NCI-H526 (cell line): ENCODE data around the gene CGREF1.
"Not testable (repeated sequence)": the region's sequence is repeated elsewhere in the genome, so short reads cannot be mapped to it uniquely, and the experiment has no call there.

Source experiments
- DNase-seq, 2 experiments: peaks; one replicate each; lab custom pipeline; 2025; lab: John Stamatoyannopoulos, UW

The CGREF1 gene

DNA sequence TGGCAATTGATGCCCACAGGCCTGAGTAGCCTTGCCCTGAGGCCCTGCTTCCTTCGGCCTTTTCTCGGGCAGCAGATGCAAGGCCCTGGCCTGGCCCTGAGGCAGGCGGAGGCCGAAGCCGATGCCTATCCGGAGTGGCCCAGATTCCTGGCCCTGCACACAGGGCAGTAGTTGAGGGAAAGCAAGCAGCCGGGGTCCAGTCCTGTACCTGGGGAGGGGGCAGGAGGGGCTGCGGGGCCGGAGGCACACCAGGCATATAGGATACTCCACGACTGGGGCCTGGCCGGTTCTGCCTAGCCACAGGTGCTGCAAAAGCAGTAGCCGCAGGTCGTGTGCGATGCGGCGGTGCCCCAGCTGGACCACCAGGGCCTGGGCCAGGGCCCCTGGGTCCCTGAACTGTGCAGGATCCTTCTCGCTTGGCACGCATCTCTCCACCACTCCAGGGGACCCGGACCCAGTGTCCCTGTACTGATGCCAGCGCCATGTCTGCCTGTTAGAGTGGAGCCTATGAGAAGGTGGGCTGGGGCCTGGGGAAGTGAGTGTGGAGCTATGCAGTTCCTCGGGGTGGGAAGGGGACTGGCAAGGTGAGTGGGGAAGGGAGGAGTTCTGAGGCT is 18.5 kb upstream of the CGREF1 start:
- DNase-seq: no peak

- no peak for DNase-seq
These were observed 17.8 kb upstream of the CGREF1 start for GRCh38 chr2:27136751-27137150.

DNA sequence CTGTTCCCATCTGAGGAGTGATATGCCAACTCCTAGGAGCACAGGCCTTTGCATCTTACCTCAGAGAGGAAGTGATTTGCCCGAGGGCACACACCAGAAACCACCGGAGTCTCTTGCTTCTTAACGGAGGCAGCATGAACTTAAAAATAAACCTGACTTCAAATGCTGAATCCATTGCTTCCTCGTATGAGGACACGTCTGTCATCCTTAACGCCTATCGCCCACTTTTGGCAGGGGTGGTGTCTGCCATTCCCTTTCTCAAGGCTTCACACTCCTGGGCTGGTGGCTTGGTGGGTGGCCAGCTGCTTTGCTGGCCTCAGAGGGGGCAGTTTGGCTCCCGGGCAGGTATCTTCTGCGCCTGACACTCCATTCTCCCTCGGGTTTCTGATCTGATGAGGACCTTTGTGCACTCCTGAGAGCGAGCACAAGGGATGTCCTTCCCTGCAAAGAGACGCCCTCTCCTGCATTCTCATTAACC is 16.6 kb upstream of the CGREF1 start:
- DNase-seq: no peak

DNA sequence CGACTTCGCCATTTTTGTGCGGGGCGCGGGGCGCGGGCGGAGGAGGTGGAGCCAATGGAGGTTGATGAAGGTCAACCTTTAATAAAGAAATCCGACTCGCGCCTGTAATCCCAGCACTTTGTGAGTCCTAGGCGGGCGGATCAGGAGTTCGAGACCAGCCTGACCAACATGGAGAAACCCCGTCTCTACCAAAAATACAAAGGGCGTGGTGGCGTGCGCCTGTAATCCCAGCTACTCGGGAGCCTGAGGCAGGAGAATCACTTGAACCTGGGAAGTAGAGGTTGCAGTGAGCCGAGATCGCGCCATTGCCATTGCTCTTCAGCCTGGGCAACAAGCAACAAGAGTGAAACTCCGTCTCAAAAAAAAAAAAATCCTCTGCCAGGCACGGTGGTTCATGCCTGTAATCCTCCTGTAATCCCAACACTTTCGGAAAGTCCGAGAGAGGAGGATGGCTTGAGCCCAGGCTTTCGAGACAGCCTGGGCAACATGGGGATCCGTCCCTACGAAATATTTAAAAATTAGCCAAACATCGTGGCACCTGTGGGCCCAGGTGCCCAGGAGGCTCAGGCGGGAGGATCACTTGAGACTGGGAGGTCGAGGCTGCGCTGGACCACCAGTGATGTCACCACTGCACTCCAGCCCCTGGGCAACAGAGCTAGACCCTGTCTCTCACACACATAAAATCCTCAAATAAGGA is 16.0 kb upstream of the CGREF1 start:
- DNase-seq: no peak

DNA sequence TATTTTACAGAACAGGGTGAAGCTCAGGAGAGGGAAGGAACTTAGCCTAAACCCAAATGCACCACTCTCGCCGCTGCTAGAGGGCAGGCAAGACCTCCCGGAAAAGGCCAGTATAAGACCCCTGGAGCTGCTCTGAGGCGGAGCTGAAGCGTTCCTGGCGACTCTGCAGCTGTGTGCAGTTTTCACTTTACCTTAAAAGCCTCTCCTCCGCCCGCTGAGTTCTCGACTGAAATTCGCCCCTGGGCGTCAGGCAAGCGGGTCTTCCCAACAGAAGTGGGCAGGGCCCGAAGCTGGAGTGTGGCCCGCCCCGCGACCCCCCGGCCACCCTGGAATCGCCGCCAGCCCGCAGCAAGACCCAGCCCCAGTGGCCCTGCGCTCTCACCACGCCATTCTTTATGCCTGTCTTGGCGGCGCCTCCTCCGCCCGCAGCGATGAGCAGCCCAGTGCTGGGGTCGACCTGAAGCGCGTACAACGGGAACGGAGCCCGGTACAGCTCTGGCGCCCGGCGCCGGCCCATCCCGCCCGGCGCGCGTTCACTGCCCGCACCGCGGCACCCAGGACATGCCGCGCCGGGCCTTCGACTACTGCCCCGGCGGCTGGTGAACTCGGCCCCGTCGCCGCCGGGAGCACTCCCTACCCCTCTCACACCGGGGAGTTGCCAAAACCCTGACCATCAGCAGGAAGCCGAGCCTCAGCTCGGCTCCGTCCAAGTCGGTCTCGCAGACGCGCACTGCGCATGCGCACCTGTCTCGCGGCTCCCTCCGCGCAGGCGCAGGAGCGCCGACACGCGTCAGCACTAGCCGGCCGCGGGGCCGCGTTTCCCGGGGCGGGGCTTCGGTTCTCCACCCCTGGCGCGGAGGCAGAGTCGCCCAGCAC is 15.2 kb upstream of the CGREF1 start, which contains the start of gene PREB:
TSS of gene PREB (minus strand) at position 732 of the 876 bp plus-strand sequence. CDS start at position 517, 215 bp downstream.
- DNase-seq: peak; percentile 84 to 97

- DNase-seq: no peak
These were observed 14.4 kb upstream of the CGREF1 start for GRCh38 chr2:27133195-27133875.

DNA sequence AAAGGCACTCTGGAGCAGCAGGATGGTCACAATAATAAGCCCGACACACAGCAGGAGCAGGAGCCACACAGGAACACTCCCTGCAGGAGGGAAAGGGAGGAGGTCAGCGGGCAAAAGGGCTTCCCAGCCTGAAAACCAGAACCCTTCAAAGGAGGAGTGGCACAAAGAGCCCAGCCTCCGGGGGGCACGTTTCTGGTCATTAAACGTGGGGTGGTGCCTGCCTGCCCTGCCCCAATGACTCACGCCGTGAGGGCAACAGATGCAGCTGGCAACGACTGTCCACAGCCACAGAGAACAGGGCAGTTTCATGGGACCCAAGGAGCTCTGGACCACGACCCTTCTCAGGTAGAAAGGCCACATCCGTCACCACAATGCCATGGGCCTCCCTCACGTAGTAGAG is 12.5 kb upstream of the CGREF1 start:
- no peak for DNase-seq

DNA sequence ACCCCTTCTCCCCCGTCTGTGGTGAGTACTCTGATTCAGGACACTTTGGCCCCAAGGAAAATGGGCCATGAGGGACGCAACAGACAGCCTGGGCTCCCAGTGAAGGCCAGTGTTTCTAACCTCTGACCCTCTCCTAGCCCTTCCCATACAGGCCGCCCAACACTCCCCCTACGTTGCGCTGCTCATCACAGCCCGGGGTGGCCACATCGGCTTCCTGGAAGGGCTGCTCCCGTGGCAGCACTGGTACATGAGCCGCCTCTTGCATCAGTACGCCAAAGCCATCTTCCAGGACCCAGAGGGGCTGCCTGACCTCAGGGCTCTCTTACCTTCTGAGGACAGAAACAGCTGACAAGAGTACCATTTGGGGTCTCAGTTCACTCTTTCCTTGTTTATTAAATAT is 11.5 kb upstream of the CGREF1 start:
- no peak for DNase-seq

- no peak for DNase-seq
These were observed 10.0 kb upstream of the CGREF1 start for GRCh38 chr2:27128668-27129571.

DNA sequence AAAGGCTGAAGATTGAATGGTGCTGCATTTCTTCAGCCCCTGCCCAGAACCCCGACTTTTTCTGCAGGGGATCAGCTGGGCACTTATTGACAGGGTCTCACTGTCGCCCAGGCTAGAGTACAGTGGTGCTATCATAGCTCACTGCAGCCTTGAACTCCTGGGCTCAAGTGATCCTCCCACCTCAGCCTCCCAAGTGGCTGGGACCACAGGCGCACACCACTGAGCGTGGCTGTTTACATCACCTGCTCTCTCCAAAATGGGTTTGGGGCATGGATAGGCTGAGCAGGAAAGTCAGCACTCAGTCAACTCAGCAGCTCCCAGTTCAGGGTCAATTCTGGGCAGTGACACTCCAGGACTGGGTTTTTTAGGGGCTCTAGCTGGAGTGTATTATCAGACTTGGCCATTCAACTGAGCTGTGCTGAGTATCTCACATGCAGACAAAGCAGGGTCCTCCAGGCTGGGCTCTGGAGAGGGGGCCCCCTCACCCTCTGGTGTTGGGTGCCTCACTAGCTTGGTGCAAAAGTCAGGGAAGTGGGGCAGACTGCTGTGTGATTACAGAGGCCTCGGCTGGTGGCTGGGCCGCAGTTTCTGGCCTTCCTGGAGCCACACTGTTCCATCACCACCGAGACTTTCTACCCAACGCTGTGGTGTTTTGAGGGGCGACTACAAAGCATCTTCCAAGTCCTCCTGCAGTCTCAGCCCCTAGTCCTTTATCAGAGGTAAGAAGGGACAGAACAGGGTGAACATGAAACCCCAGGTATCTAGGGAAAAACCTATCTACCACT is 9.1 kb upstream of the CGREF1 start:
- no peak for DNase-seq

DNA sequence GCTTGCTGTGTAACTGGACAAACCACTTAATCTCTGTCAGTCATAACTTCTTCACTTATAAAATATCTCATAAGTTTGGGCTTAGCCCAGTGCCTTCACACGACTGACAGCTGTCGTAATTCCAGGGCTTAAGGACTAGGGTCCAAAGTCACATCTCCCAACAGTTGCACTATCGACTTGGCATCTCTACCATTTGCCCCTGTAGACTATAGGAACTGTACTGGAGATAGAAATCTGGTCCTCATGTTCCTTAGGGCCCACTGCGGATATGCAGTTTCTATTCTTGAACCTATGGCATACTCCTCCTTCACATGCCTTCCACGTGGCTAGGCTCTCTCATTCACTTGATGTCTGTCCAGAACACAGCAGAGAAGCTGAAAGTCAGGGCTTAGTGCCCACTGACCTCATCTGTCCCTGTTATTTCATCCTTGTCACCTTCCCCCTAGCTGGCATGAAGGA is 7.4 kb upstream of the CGREF1 start:
- DNase-seq: no peak

- DNase-seq: no peak
These were observed 6.2 kb upstream of the CGREF1 start for GRCh38 chr2:27125104-27125503.

DNA sequence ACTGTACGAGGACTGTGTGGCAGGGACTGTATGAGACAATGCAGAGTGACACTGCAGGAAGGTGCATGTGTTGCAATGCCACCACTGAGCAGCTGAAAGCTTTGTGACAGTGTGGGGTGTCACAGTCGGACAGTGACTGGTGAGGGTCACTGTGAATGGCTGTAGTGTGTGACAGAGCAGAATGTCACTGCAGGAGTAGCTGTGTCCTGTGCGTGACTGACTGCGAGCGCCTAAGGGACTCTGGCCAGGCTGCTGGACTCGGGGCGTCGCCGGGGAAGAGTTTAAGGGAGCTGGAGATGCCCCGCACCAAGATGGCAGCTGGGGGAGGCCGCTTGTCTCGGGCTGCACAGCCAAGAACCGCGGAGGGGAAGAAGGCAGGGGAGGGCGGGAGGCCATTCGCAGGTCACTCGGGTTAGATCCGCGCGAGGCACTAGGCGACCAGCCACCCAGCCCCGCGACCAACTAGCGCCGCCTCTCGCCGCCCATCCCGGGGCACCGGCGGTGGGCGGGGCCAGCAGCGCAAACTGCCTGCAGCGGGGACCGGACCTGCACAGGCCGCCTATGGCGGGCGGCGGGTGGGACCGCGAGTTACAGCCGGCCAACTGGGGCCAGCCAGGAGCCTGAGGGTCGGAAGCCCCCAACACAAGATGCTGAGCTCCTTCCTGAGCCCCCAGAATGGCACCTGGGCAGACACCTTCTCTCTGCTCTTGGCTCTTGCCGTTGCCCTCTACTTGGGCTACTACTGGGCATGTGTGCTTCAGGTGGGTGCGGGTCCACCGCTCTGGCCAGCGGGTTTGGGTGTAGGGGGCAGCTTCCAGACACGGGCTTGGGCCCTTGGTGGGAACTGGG is 4.6 kb upstream of the CGREF1 start, which contains the start of gene ABHD1:
TSS of gene ABHD1 (plus strand) at position 514 of the 849 bp plus-strand sequence. CDS start at position 648, 134 bp downstream.
- peak in 1 of 2 experiments; percentile 66 for DNase-seq

- no peak for DNase-seq
These were observed 3.9 kb upstream of the CGREF1 start for GRCh38 chr2:27122791-27123190.

GRCh38 chr2:27121906-27122305 is 3.0 kb upstream of the CGREF1 start:
- DNase-seq: no peak

DNA sequence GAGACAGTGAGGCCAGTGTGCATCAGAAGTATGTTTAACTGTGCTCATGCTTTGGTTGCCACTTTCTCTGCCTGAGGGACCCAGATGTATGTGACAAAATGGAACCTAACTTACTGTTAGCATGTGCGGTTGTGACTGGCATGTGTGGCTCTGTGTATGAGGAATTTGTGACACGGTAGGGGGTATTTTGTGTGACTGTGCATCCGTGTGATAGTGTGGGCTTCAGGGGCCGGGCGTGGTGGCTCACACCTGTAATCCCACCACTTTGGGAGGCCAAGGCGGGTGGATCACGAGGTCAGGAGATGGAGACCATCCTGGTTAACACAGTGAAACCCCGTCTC is 372 bp upstream of the CGREF1 start:
- not testable (repeated sequence) for DNase-seq

DNA sequence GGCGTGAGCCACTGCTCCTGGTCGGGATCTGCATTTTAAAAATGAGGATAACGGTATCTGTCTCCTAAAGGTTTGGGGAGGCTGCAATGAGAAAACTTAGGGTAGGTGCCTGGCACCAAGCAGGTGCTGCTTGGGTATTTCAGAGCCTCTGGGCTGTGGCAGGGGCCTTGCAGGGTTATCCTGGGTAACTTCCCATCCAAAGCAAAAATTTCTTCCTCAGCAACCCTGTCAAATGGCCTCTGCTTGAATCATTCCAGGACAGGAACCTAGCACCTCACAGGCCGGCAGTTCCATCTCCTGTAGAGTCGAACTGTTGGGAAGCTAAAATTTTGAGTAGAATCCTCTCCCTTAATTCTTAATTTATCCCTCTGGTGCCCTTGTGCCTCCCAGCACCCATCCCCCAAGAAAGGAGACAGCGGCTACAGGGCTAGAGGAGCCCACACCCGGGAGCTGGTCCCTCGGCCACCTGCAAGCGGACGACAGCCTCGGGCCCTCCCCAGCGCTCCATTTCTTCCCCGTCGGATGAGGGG is 868 bp downstream of the CGREF1 start:
- DNase-seq: no peak

GRCh38 chr2:27115519-27115918 is 3.4 kb downstream of the CGREF1 start:
- no peak for DNase-seq
